Testis (tissue), 2 donors: ENCODE results near the gene CXXC5.

Experiments
- POLR2A ChIP-seq: fragments of 450-650 bp; IDR thresholded peaks from one replicate; pipeline ENCODE4 v1.6.1; 2017; ENCODE audit warnings: antibody characterized with exemption, mild to moderate bottlenecking, moderate library complexity
- TF ChIP-seq, protein P1 (sequence below), 3 experiments: fragments of 450-650 bp in 2 of 3; fragments of 200-600 bp in 1 of 3; sonication (generic) in 1 of 3; IDR thresholded peaks; one replicate each; pipeline ENCODE4 v1.5.1; 2016 to 2019; ENCODE audit warnings: antibody characterized with exemption in 3 of 3, mild to moderate bottlenecking in 2 of 3, moderate library complexity in 1 of 3

DNA sequence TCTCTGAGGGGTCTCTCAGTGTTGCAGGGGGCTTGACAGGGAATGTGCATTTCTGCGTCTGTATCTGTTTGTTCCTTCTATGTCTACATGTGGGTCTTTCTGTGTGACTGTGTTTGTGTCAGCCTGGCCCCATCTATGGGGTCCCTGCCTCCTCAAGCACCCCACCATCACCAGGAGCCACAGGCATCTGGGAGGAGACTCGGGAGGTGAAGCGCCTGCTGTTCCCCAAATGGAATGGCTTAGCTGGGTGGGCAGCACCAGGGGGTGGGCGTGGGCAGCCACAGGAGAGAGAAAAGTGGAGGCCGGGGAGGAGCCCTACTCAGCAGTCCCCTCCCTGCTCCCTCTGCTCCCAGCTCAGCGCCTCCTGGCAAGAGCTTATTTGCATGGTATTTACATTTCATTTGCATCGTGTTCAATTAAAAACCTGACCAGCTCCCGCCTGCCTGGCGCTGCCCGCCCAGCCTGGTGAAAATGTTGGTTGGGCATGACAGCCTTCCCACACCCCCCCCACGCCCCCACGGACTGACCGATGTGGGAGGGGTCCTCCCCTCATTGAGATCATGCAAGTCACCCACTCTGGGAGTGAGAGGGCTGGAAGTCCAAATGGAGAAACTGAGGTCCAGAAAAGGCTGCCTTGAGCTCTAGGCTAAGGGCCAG, 50.5 kb downstream of the CXXC5 start:
- no peak for TF ChIP-seq POLR2A
- TF ChIP-seq, protein P1, sequence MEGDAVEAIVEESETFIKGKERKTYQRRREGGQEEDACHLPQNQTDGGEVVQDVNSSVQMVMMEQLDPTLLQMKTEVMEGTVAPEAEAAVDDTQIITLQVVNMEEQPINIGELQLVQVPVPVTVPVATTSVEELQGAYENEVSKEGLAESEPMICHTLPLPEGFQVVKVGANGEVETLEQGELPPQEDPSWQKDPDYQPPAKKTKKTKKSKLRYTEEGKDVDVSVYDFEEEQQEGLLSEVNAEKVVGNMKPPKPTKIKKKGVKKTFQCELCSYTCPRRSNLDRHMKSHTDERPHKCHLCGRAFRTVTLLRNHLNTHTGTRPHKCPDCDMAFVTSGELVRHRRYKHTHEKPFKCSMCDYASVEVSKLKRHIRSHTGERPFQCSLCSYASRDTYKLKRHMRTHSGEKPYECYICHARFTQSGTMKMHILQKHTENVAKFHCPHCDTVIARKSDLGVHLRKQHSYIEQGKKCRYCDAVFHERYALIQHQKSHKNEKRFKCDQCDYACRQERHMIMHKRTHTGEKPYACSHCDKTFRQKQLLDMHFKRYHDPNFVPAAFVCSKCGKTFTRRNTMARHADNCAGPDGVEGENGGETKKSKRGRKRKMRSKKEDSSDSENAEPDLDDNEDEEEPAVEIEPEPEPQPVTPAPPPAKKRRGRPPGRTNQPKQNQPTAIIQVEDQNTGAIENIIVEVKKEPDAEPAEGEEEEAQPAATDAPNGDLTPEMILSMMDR (IDR thresholded peaks at IDR 0.05), result no peak
